HepG2 (cell line): ENCODE data around the gene VENTX. TPM values are rescaled to one million over a fixed set of nuclear protein-coding genes. Genes with fewer than 3 reads are reported as not detected.

Experiments used
- ATAC-seq: fragments of 200-7000 bp; cut with Tn5 transposase; 3 replicates; pipeline ENCODE4 v1.9.1; 2020; ENCODE audit warnings: mild to moderate bottlenecking, moderate library complexity
- BruUV-seq: library from RNA; stranded (reverse); fragments of 400-500 nt; replicated peaks from 2 replicates; lab custom pipeline; 2021; lab: Mats Ljungman, UMichigan
- CTCF ChIA-PET: fragments of 300-600 bp; formaldehyde crosslinking; extraction: SDS; loops from one replicate; lab custom pipeline; 2021; ENCODE audit warnings: low total read pairs, inconsistent platforms, low intra/inter-chr PET ratio; lab: Yijun Ruan, JAX
- POLR2A ChIA-PET: fragments of 350-600 bp; sonication (Branson Sonifier 250); formaldehyde crosslinking; loops from one replicate; lab custom pipeline; 2020; ENCODE audit warnings: antibody characterized with exemption, inconsistent platforms; lab: Yijun Ruan, JAX
- DNase-seq: peaks from one replicate; pipeline ENCODE4 v3.0.0-alpha.2; 2015; ENCODE audit warnings: low spot score
- FAIRE-seq: peaks from 3 replicates; lab custom pipeline; 2011; peaks lifted over from hg19 to GRCh38; lab: Jason Lieb, UNC
- H2AFZ ChIP-seq: one replicate; pipeline ENCODE4 v1.6.1; 2011; ENCODE audit warnings: low read length, inconsistent platforms
- H3K27ac ChIP-seq: fragments of 300-600 bp; 3 replicates; pipeline ENCODE4 v1.8.0; 2011; ENCODE audit warnings: mixed run types, mild to moderate bottlenecking, mixed read lengths, low read length, inconsistent platforms; ENCODE audit not compliant: insufficient read depth; ENCODE audit errors: extremely low read length
- H3K27me3 ChIP-seq, 2 experiments: fragments of 200-600 bp in 1 of 2; 2 replicates in 1 of 2; 3 replicates in 1 of 2; pipeline versions ENCODE4 v1.6.0 to v1.8.0; 2011; ENCODE audit warnings: low read length in 2 of 2, mild to moderate bottlenecking in 2 of 2, moderate library complexity in 2 of 2, inconsistent platforms in 1 of 2; ENCODE audit not compliant: insufficient read depth in 2 of 2, control insufficient read depth in 1 of 2
- H3K36me3 ChIP-seq, 2 experiments: fragments of 200-600 bp in 1 of 2; replicated peaks in 1 of 2; 2 replicates in 1 of 2; 3 replicates in 1 of 2; pipeline versions ENCODE4 v1.5.1 to v1.8.0; 2011; ENCODE audit warnings: low read length in 2 of 2, inconsistent platforms in 1 of 2; ENCODE audit not compliant: insufficient read depth in 2 of 2, control insufficient read depth in 1 of 2
- H3K4me1 ChIP-seq: 2 replicates; pipeline ENCODE4 v1.5.1; 2012; ENCODE audit warnings: low read length, inconsistent platforms; ENCODE audit not compliant: insufficient read depth
- H3K4me2 ChIP-seq: 2 replicates; pipeline ENCODE4 v1.6.0; 2011; ENCODE audit warnings: low read depth, low read length, inconsistent platforms
- H3K4me3 ChIP-seq, 3 experiments: fragments of 200-600 bp in 1 of 3; sonication (generic), shearing (Covaris generic) in 1 of 3; replicated peaks in 1 of 3; 2 replicates each; pipeline ENCODE4 v1.5.1; 2011 to 2016; ENCODE audit warnings: low read length in 3 of 3, inconsistent platforms in 2 of 3, low read depth in 2 of 3, mild to moderate bottlenecking in 2 of 3, control low read depth in 1 of 3, mixed read lengths in 1 of 3; ENCODE audit not compliant: insufficient read depth in 1 of 3
- H3K79me2 ChIP-seq: one replicate; pipeline ENCODE4 v1.6.1; 2011; ENCODE audit warnings: low read length, inconsistent platforms; ENCODE audit not compliant: insufficient read depth
- H3K9ac ChIP-seq: 2 replicates; pipeline ENCODE4 v1.6.0; 2011; ENCODE audit warnings: mild to moderate bottlenecking, low read depth, low read length, inconsistent platforms; ENCODE audit not compliant: insufficient read depth
- H3K9me3 ChIP-seq: 2 replicates; pipeline ENCODE4 v1.5.1; 2012; ENCODE audit warnings: mild to moderate bottlenecking, low read length
- H4K20me1 ChIP-seq: 2 replicates; pipeline ENCODE4 v1.6.0; 2011; ENCODE audit warnings: inconsistent platforms, mild to moderate bottlenecking, low read length, moderate library complexity; ENCODE audit not compliant: insufficient read depth
- GPBP1L1 ChIP-seq: sonication (generic); formaldehyde crosslinking; IDR thresholded peaks from 2 replicates; pipeline ENCODE4 v1.5.0; 2020; ENCODE audit warnings: mild to moderate bottlenecking, missing genetic modification reagents
- NFYC ChIP-seq: IDR thresholded peaks from 2 replicates; pipeline ENCODE4 v1.6.1; 2016; ENCODE audit warnings: missing genetic modification reagents, missing compliant biosample characterization
- ZBTB44 ChIP-seq: sonication (generic); formaldehyde crosslinking; IDR thresholded peaks from 2 replicates; pipeline ENCODE4 v1.4.0; 2020; ENCODE audit warnings: missing genetic modification reagents
- ZNF713 ChIP-seq: sonication (generic); formaldehyde crosslinking; IDR thresholded peaks from 2 replicates; pipeline ENCODE4 v1.4.0; 2020; ENCODE audit warnings: mild to moderate bottlenecking, missing genetic modification reagents
- WGBS: methylation state at CpG from one replicate; pipeline ENCODE4 v1.1.6; 2017; ENCODE audit warnings: low lambda C conversion rate; 5-methylcytosine and 5-hydroxymethylcytosine counted together
- in situ Hi-C: cut with HindIII; loops from 2 replicates; pipeline ENCODE4 v1.10.0; 2017; ENCODE audit warnings: low pct_unique_long_range_greater_than_20kb; ENCODE audit not compliant: extremely low pct_ligation_motif_present
- intact Hi-C: fragments of 100-400 bp; cut with micrococcal nuclease; formaldehyde crosslinking; loops from one replicate; pipeline ENCODE4 v1.10.0; 2022; ENCODE audit not compliant: unreplicated experiment
- polyA plus RNA-seq, 8 experiments: library from polyadenylated mRNA; depleted of rRNA in 3 of 8; stranded (reverse) in 7 of 8; unstranded in 1 of 8; fragments of >200 nt; fragmentation: Illumina TruSeq in 4 of 8; extraction: Trizol in 4 of 8; gene quantifications; 2 replicates each; pipeline versions ENCODE4 v1.2.1 to v1.2.3, GENCODE V29; 2011 to 2016; ENCODE audit warnings: low read depth in 4 of 8, missing spikeins in 1 of 8, mixed read lengths in 1 of 8; ENCODE audit not compliant: insufficient read depth in 1 of 8
- total RNA-seq, 5 experiments: library from RNA; depleted of rRNA; stranded (reverse); fragments of >200 nt; fragmentation: Illumina TruSeq; extraction: Trizol; gene quantifications; 2 replicates each; pipeline ENCODE4 v1.2.3, GENCODE V29; 2016; ENCODE audit warnings: low read depth in 1 of 5

The VENTX gene
- total and polyA plus RNA-seq, 2 of the 13 experiments (the other 11 are each of a cell fraction or from before 2014, with no cell fraction given), result not detected

GRCh38 chr10:133230044-133230361 lies 7.7 kb upstream of the VENTX start, which contains the start of gene UTF1:
Gene UTF1, plus strand, starts transcription at chr10:133230217. Its CDS starts 72 bp downstream, at chr10:133230289.
- H3K36me3 ChIP-seq, result no peaks in the 10 kb centered on the region
- no peak within 1 kb of the TSS for H3K4me3 ChIP-seq
- no peaks in the 10 kb centered on the region for H3K9me3 ChIP-seq
- intact Hi-C loops (no loop called here), in situ Hi-C loops (no loop called here)
- ChIA-PET CTCF (no interaction called here), POLR2A (no interaction called here)
- H3K27me3 ChIP-seq, result peaks cover 10 to 56% of the 10 kb centered on the region in 2 experiments
- H3K27ac ChIP-seq, result no peak within 1 kb of the TSS
- WGBS, result 57% methylated on average over 16 of the region's 49 CpGs
- no peak for FAIRE-seq
- ATAC-seq, result no peak
- DNase-seq, result no peak
- H2AFZ ChIP-seq, result no peak within 1 kb of the TSS
- no peaks in the 10 kb centered on the region for H3K4me1 ChIP-seq
- no peaks in the 10 kb centered on the region for H4K20me1 ChIP-seq
- no TSS peak for BruUV-seq
- H3K79me2 ChIP-seq, result no peaks in the 10 kb centered on the region
- H3K9ac ChIP-seq, result no peak within 1 kb of the TSS
- TF ChIP-seq GPBP1L1 (CRISPR knock-in tag), result no peak
- no peak for TF ChIP-seq ZBTB44 (CRISPR knock-in tag)
- TF ChIP-seq ZNF713, result no peak
- no peak for TF ChIP-seq NFYC
- no peak within 1 kb of the TSS for H3K4me2 ChIP-seq
